Gastrocnemius medialis (tissue), 4 donors: ENCODE results near the gene HTRA3.

Experiments used
- POLR2A ChIP-seq, 2 donors: fragments of 450-650 bp; IDR thresholded peaks; one replicate each; pipeline ENCODE4 v1.6.1; 2017; ENCODE audit warnings: antibody characterized with exemption in 2 of 2, mild to moderate bottlenecking in 2 of 2, moderate library complexity in 2 of 2
- TF ChIP-seq, protein P1 (sequence below), 5 experiments: fragments of 450-650 bp in 3 of 5; fragments of 200-600 bp in 2 of 5; sonication (generic) in 2 of 5; IDR thresholded peaks in 4 of 5; conservative IDR thresholded peaks in 1 of 5; 1 replicate in 4 of 5; 2 replicates in 1 of 5; pipeline ENCODE4 v1.5.1; 2016 to 2019; ENCODE audit warnings: antibody characterized with exemption in 5 of 5, mild to moderate bottlenecking in 3 of 5, moderate library complexity in 3 of 5

DNA sequence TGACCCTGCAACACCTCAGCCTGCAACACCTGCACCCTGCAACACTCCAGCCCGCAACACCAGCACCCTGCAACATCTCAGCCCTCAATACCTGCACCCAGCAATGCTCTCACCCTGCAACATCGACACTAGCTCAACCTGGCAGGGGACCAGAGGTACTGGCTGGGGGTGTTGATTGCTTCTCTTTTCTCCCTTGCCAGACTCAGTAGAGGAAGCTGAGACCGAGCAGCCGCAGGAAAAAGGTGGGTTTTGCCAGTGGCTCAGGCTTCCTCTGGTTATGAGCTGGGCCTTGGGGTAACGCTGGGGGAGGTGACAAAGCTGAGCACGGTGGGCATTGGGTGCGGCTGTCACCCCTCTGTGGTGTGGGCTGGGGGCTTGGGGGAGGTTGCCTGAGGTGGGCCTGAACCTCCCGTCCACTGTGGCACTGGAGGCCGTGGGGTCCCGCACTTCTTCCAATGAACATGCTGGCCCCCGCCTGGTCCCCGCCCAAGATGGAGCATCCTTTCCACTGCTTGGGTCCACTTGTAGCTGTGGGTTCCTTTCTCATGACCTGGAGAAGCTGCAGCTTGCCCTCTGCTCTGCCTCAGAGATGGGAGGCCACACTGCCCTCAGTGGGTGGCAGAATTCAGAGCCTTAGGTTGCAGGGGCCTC lies 44.5 kb upstream of the HTRA3 start:
- TF ChIP-seq, protein P1, sequence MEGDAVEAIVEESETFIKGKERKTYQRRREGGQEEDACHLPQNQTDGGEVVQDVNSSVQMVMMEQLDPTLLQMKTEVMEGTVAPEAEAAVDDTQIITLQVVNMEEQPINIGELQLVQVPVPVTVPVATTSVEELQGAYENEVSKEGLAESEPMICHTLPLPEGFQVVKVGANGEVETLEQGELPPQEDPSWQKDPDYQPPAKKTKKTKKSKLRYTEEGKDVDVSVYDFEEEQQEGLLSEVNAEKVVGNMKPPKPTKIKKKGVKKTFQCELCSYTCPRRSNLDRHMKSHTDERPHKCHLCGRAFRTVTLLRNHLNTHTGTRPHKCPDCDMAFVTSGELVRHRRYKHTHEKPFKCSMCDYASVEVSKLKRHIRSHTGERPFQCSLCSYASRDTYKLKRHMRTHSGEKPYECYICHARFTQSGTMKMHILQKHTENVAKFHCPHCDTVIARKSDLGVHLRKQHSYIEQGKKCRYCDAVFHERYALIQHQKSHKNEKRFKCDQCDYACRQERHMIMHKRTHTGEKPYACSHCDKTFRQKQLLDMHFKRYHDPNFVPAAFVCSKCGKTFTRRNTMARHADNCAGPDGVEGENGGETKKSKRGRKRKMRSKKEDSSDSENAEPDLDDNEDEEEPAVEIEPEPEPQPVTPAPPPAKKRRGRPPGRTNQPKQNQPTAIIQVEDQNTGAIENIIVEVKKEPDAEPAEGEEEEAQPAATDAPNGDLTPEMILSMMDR (IDR thresholded peaks at IDR 0.05 in 4 of 5, conservative IDR thresholded peaks at IDR 0.05 in 1 of 5) = no peak
- TF ChIP-seq POLR2A (IDR thresholded peaks at IDR 0.05) = no peak
